Effector memory CD4-positive, alpha-beta T cell (primary cell): Measurements from ENCODE around the gene CYP26C1.

Experiments
- DNase-seq, 3 donors: peaks; one replicate each; pipeline ENCODE4 v3.0.0-alpha.2; 2020
- H3K27ac ChIP-seq: 2 replicates; pipeline ENCODE4 v1.7.0; 2013; ENCODE audit warnings: mild to moderate bottlenecking, low read length, moderate library complexity; ENCODE audit not compliant: insufficient read depth, poor library complexity, severe bottlenecking
- H3K27me3 ChIP-seq: replicated peaks from 2 replicates; pipeline ENCODE4 v1.7.0; 2013; ENCODE audit warnings: mild to moderate bottlenecking, low read length; ENCODE audit not compliant: insufficient read depth, control insufficient read depth, poor library complexity, severe bottlenecking
- H3K36me3 ChIP-seq: 2 replicates; pipeline ENCODE4 v1.7.0; 2013; ENCODE audit warnings: mild to moderate bottlenecking, low read length, moderate library complexity; ENCODE audit not compliant: control insufficient read depth, insufficient read depth
- H3K4me1 ChIP-seq: 2 replicates; pipeline ENCODE4 v1.7.0; 2013; ENCODE audit warnings: low read length, mild to moderate bottlenecking; ENCODE audit not compliant: control insufficient read depth, insufficient read depth, poor library complexity, severe bottlenecking
- H3K4me3 ChIP-seq: 2 replicates; pipeline ENCODE4 v1.7.0; 2013; ENCODE audit warnings: low read length, low read depth, mild to moderate bottlenecking; ENCODE audit not compliant: insufficient read depth, poor library complexity, severe bottlenecking
- H3K9me3 ChIP-seq: 2 replicates; pipeline ENCODE4 v1.7.0; 2013; ENCODE audit warnings: mild to moderate bottlenecking, low read length, moderate library complexity; ENCODE audit not compliant: control insufficient read depth

CYP26C1 gene

DNA sequence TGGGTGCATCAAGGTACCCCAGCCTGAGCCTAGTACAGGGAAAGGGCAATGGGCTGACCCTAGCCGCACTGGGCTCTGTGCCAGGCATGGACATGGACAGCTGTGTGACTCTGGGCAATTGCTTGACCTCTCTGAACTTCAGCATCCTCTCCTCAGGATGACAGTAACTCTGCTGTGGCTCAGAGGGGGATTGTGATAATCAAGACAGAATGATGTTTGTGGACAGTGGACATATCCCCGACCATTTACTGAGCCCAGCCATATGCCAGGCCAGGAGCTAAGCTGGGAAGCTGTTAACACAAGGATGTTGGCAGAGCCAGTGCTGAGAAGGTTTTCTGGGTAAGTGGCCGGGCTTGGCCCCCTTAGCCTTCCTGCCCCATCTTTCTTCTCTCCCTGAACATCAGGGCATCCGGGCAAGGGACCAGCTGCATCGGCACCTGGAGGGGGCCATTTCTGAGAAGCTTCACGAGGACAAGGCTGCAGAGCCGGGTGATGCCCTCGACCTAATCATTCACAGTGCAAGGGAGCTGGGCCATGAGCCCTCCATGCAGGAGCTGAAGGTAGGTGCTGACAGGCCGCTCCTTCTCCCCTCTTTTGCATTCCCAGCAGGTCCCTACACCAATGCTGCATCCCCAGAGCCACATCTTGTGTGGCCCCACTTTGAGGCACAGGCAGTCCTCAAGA lies 3.5 kb downstream of the CYP26C1 start:
- H3K27me3 ChIP-seq, result peaks cover 6% of the 10 kb centered on the region
- H3K36me3 ChIP-seq, result no peaks in the 10 kb centered on the region

DNA sequence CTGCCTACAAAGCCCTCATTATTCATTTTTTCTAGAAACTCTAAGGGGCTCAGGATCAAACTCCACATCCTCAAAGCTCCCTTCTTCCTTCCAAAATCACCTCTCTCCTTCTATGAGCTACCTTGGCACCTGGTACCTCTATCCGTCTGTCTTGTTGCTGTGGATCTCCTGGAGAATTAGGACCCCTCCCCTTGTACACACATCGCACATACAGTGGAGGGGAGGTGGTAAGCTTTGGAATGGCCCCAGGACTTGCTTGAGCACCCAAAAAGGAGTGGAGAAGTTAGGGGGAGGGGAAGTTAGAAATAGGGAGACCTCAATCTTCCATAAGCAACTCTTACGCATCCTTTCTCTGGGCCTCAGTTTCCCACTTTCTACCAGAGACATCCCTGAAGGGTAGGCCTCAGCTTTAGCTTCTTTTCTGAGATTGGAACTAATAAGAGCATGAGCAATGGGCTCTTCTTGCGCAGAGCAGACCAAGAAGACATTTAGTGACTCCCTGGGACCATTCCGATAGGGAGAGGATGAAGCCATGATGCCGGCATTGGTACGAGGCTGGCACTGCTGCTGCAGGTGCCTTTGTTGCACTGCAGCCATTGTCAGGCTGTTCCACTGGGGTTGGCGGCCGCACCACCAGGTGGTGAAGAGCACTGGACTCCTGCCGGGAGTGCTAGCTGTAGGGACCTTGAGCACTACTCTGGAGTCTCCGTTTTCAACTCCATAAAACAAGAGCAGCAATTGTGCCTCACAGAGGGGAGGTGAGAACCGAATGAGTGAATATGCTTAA lies 4.5 kb downstream of the CYP26C1 start:
- Histone ChIP-seq H3K36me3 (no peaks in the 10 kb centered on the region), H3K4me3 (no peak overlapping the region), H3K9me3 (no peaks in the 10 kb centered on the region), H3K4me1 (peaks cover 22% of the 10 kb centered on the region), H3K27ac (no peak overlapping the region), H3K27me3 (peaks cover 6% of the 10 kb centered on the region)
- DNase-seq, result no peak

More for the DNA sequence above, 3.5 kb downstream of the CYP26C1 start:
- Histone ChIP-seq H3K27ac (no peak overlapping the region), H3K4me1 (peaks cover 22% of the 10 kb centered on the region), H3K4me3 (no peak overlapping the region), H3K9me3 (no peaks in the 10 kb centered on the region)
- DNase-seq, result no peak

DNA sequence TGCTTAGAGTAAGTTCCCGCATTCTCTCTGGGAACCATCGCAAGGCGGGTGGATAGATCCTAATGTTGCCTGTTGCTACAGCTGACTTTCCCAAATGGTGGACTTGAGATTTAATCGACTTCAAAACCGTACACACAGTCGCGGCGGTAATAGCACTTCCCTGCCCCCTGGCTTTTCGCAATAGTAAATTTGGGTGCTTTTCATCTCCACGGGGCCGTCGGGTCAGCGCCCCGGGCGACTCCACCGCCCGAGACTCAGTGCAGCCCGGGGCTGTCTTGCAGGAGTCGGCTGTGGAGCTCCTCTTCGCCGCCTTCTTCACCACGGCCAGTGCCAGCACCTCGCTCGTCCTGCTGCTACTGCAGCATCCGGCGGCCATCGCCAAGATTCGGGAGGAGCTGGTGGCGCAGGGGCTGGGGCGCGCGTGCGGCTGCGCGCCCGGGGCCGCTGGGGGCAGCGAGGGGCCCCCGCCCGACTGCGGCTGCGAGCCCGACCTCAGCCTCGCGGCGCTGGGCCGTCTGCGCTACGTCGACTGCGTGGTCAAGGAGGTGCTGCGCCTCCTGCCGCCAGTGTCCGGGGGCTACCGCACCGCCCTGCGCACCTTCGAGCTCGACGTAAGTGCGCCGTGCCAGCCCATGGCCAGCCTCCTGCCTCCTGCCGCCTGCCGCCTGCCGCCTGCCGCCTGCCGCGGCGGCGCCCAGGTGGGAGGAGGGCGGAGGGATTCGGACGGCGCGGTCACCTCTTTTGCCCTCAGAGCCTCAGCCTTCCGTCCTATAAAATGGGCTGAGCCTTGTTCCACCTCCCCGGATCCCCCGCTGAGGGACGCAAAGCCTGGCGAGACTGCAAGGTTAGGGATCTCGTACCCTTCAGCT lies 5.3 kb downstream of the CYP26C1 start:
- H3K4me3 ChIP-seq, result no peak overlapping the region
- H3K4me1 ChIP-seq, result peaks cover 22% of the 10 kb centered on the region
- no peaks in the 10 kb centered on the region for H3K36me3 ChIP-seq
- H3K9me3 ChIP-seq, result no peaks in the 10 kb centered on the region
- no peak for DNase-seq
- peaks cover 14% of the 10 kb centered on the region for H3K27me3 ChIP-seq
- no peak overlapping the region for H3K27ac ChIP-seq

DNA sequence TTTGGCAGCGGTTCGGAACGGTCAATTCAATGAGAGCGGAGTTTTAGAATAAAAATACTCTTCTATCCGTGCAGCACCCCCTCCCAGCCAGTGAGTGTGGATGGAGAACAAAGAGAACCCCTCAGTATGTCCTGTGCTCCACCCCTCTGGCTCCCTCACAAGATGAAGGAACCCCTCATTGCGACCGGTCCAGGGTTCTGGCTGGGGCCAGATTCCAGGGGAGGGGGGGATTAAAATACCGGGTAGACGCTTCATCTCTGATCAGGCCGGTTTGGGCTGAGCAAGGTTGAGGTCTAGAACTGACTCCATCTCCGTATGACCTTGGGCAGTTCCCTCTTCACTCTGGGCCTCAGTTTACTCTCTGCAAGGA lies 5.9 kb downstream of the CYP26C1 start:
- H3K9me3 ChIP-seq, result no peaks in the 10 kb centered on the region
- H3K27ac ChIP-seq, result no peak overlapping the region
- peaks cover 17% of the 10 kb centered on the region for H3K27me3 ChIP-seq
- peaks cover 17% of the 10 kb centered on the region for H3K4me1 ChIP-seq
- no peak overlapping the region for H3K4me3 ChIP-seq
- no peak for DNase-seq
- H3K36me3 ChIP-seq, result no peaks in the 10 kb centered on the region

DNA sequence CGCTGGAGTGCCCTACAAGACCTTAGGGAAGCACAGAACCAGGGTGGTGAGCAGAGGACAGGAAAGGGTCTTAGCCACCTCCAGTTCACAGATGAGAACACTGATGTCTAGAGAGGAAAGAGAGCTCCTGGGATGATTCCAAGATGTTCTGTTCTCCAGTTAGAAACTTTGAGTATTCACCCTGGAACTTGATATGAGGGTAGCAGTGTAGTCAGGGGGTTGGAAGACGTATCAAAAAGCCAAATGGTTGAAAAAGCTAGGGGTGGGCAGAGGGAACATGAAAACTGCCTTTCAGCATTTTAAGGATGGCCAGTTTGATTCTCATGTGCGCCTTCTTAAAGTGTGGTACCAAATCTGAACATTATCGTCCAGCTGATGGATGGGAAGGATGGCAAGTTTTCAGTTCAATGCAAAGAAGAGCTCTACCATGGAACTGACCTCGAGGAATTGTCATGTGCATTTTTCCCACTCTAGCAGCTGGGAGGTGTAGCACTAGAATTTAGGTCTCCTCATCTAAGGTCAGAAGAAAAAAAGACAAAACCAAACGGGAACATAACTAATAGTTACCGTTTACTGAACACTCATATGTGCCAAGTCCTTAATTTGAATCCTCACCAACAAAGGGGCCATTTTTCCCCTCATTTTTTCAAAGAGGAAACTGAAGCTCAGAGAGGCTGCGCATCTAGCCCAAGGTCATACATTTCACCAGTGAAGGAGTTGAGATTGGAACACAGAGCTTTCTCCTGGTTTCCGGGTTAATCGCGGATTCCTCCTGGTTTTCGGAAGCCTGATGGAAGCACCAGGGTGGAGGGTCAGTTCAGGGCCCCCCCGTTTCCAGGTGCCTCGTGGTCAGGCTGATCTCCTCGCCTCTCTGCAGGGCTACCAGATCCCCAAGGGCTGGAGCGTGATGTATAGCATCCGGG lies 7.1 kb downstream of the CYP26C1 start:
- Histone ChIP-seq H3K4me3 (no peak overlapping the region), H3K27me3 (peaks cover 17% of the 10 kb centered on the region), H3K36me3 (no peaks in the 10 kb centered on the region), H3K27ac (no peak overlapping the region), H3K4me1 (peaks cover 17% of the 10 kb centered on the region), H3K9me3 (no peaks in the 10 kb centered on the region)
- no peak for DNase-seq

DNA sequence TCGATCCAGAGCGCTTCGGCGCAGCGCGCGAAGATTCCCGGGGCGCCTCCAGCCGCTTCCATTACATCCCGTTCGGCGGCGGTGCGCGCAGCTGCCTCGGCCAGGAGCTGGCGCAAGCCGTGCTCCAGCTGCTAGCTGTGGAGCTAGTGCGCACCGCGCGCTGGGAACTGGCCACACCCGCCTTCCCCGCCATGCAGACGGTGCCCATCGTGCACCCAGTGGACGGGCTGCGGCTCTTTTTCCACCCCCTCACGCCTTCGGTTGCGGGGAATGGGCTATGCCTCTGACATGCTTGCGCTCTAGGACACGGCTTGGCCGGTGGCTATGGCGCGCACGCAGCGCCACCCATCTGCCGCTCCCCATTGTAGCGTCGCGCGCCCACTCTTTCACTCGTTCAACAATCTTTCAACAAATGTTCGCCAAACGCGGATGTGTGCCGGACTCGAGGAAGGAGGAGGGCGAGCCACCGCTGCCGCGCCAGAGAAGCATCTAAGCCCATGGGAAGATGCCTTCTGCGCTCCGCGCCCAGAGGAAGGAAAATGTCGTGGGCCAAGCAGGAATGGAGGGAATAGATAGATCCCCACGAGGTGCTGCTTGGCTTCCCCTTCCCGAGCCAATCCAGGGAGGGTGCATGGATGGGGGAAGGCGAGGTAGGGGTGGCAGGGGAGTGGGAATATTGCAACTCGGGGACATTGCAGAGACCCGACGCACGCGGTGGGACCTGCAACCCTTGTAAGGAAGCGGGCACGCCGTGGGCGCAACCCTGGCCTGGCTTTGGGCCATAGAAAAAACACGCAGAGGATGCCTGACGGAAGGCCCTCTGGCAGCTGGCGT lies 8.0 kb downstream of the CYP26C1 start:
- H3K27ac ChIP-seq, result no peak overlapping the region
- no peak overlapping the region for H3K4me3 ChIP-seq
- H3K9me3 ChIP-seq, result no peaks in the 10 kb centered on the region
- peaks cover 22% of the 10 kb centered on the region for H3K27me3 ChIP-seq
- no peak for DNase-seq
- no peaks in the 10 kb centered on the region for H3K36me3 ChIP-seq
- H3K4me1 ChIP-seq, result peaks cover 24% of the 10 kb centered on the region

DNA sequence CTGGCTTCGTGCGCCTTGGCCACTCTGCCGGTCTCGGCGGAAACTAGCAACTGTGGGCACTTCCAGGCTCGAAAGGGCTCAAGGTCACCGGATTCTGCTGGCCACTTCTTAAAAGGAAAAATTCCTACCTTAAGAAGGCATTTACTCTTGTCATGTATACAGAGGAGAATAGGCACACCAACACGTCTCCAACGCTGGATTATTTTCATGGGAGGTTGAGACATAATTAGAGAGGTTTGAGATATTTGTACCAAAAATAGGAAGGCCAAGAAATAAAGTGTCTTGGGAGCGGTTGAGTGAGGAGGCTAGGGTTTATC lies 8.6 kb downstream of the CYP26C1 start:
- Histone ChIP-seq H3K27me3 (peaks cover 28% of the 10 kb centered on the region), H3K36me3 (no peaks in the 10 kb centered on the region), H3K4me3 (no peak overlapping the region), H3K4me1 (peaks cover 29% of the 10 kb centered on the region), H3K27ac (no peak overlapping the region), H3K9me3 (no peaks in the 10 kb centered on the region)
- no peak for DNase-seq

DNA sequence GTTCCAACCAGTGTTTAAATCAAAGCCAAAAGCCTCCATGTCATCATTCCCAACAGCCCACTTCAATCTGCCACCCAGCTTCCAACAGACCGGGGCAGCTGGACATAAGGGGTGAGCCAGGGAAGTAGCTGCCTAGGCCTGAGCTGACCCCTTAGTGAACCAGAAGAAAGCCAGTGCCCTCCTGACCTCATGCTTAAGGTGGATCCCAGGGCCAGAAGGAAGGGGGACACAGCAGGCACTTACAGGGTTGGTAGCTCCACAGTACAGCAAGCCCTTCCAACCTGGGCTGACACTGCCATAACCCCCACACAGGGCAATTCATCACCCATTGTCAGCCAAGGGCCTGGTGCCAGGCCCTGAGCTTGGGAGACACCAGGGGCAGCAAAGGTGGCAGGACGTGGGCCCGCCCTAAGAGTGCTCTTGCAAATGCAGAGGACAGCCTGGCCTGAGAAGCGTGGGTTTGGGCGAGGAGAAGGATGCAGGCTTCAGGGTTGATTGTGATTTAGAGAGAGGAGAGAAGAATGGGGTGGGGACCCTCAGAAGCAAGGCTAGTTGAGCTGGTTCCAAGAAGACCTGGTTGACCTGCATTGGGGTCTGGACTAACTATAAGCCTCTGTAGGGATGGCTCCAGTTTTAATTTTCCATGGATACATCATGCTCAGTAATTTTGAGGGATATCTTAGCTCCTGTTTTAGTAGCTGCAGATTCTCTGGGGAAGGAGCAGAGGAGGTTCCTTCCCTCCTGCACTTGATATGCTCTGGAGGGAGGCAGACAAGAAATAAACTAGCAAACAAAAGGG lies 10.0 kb downstream of the CYP26C1 start:
- Histone ChIP-seq H3K36me3 (no peaks in the 10 kb centered on the region), H3K9me3 (no peaks in the 10 kb centered on the region), H3K4me3 (no peak overlapping the region), H3K27ac (no peak overlapping the region), H3K4me1 (peaks cover 39% of the 10 kb centered on the region), H3K27me3 (peaks cover 36% of the 10 kb centered on the region)
- DNase-seq, result no peak
